Renal pelvis (tissue), 4 donors: ENCODE results near the gene NOS1AP. TPM values are rescaled to one million over a fixed set of nuclear protein-coding genes. Genes with fewer than 3 reads are reported as not detected.
"Not testable (repeated sequence)": the region's sequence is repeated elsewhere in the genome, so short reads cannot be mapped to it uniquely, and the experiment has no call there.

Source experiments
- DNase-seq: peaks from one replicate; pipeline ENCODE4 v3.0.0-alpha.2; 2013
- polyA plus RNA-seq, 3 donors: library from polyadenylated mRNA; unstranded; fragments of 120-200 nt; gene quantifications; one replicate each; pipeline ENCODE4 v1.2.1, GENCODE V29; 2013; ENCODE audit not compliant: insufficient read length in 3 of 3

The NOS1AP gene
- polyA plus RNA-seq, 3 donors: 9.6 to 14.1 (median 10.0) TPM

DNA sequence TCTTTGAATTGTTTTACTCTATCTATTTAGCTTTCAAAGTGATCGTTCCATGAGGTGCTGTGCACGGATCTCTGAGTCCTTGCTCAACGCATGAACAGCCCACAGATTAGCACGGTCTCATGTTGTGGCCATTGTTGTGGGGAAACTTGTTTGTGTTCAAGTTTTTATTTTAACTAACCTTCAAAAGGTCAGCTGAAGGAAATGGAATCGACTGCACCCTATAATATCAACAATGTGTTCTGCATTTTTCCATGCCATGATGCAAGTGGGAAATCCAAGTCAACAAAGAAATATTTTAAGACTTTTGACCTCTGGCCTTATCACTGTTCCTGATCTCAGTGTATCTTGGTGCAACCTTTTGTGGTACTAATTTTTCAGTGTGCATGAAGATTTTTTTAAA is 336.3 kb downstream of the NOS1AP start:
- DNase-seq: no peak

- DNase-seq: no peak
Observed at GRCh38 chr1:162406811-162407210, 337.3 kb downstream of the NOS1AP start.

GRCh38 chr1:162407539-162407938 is 338.0 kb downstream of the NOS1AP start:
- no peak for DNase-seq

GRCh38 chr1:162412002-162412401 is 342.5 kb downstream of the NOS1AP start, which contains the start of gene SH2D1B:
SH2D1B (minus strand) TSS chr1:162412136; CDS start chr1:162412016, 120 bp downstream.
- DNase-seq: no peak

- DNase-seq: no peak
Observed at GRCh38 chr1:162416215-162416614, 346.7 kb downstream of the NOS1AP start.

GRCh38 chr1:162416909-162417308 is 347.4 kb downstream of the NOS1AP start:
- DNase-seq: no peak

DNA sequence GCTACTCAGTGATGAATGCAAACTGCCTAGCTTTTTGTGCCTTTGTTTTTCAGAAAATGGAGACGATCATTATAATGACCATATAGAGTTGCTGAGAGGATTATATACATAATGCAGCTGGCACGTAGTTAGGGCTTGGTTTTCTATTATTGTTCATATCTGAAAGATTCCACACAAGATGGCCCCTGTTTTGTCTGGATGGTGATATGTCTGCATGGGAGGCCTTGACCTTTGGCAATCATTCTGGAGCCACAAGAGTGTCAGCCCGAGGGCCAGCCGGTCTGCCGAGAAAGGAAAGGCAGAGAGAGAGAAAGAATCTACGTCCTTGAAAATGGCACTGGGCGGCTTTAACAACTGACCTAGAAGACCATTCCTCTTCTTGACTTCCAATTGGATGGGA is 348.2 kb downstream of the NOS1AP start:
- no peak for DNase-seq

- not testable (repeated sequence) for DNase-seq
Observed at GRCh38 chr1:162418584-162418983, 349.1 kb downstream of the NOS1AP start.

DNA sequence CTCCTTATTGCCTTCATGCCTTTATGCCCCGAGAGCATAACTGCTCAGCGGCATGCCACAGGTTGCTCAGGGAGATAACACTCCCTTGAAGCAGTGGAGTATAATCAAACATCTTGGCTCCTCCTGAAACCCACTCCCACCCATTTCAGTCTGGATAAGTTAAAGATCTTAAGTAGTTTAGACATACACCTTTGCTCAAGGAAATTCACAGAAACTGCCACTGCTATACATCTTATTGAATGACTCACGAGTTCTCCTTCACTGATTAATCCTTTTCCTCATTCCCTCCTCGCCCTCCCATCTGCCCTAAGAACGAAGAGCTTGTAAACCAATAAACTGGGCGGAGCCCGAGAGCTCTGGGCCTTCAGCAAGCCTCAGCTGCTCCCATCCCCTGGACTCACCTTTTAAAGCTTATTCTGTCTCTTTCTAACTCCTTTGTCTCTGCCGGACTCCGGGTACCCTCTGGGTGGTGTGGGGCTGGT is 350.0 kb downstream of the NOS1AP start:
- DNase-seq: not testable (repeated sequence)

Other genes starting within 250 kb of the NOS1AP start
- gene OLFML2B, start 45.8 kb upstream of the NOS1AP start, polyA plus RNA-seq: 10 to 100 TPM in 1 of 3 donors, 1 to 10 TPM in 2; 6.0 to 10.2 (median 7.7) TPM